ENCODE data around the gene IFITM2.

IFITM2 gene

DNA sequence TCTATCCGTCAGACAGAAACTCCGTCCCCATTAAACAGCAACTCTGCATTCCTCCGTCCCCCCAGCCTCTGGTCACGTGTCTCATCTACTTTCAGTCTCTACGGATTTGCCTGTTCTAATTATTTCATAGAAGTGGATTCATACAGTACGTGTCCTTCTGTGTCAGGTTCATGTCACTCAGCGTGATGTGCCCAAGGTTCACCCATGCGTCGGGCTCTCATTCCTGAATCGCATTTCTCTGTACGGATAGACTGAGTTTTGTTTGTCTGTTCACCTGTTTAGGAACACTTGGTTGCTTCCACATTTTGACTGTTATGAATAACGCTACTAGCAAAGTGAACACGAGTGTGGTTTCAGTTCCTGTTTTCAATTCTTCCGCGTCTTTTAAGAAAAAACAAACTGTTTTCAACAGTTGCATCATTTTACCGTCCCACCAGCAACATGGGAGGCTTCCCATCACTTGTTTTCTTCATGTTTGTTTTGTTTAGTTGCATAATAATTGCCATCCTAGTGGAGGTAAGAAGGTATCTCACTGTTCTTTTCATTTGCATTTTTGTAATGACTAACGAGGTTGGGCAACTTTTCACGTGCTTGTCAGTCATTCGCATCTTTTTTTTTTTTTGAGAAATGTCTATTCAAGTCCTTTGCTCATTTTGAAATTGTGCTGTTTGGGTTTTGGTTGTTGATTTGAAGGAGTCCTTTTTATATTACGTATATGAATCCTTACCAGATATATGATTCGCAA, 38.3 kb upstream of the IFITM2 start:
- TF ChIP-seq, protein P1, sequence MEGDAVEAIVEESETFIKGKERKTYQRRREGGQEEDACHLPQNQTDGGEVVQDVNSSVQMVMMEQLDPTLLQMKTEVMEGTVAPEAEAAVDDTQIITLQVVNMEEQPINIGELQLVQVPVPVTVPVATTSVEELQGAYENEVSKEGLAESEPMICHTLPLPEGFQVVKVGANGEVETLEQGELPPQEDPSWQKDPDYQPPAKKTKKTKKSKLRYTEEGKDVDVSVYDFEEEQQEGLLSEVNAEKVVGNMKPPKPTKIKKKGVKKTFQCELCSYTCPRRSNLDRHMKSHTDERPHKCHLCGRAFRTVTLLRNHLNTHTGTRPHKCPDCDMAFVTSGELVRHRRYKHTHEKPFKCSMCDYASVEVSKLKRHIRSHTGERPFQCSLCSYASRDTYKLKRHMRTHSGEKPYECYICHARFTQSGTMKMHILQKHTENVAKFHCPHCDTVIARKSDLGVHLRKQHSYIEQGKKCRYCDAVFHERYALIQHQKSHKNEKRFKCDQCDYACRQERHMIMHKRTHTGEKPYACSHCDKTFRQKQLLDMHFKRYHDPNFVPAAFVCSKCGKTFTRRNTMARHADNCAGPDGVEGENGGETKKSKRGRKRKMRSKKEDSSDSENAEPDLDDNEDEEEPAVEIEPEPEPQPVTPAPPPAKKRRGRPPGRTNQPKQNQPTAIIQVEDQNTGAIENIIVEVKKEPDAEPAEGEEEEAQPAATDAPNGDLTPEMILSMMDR (IDR thresholded peaks at IDR 0.05; ENCODE audit: low read length, missing control alignments), result no peak
- DNase-seq (ENCODE audit: low read depth), result no peak
- H3K4me3 ChIP-seq (replicated peaks; ENCODE audit: low read depth, low read length), result no peak overlapping the region

DNA sequence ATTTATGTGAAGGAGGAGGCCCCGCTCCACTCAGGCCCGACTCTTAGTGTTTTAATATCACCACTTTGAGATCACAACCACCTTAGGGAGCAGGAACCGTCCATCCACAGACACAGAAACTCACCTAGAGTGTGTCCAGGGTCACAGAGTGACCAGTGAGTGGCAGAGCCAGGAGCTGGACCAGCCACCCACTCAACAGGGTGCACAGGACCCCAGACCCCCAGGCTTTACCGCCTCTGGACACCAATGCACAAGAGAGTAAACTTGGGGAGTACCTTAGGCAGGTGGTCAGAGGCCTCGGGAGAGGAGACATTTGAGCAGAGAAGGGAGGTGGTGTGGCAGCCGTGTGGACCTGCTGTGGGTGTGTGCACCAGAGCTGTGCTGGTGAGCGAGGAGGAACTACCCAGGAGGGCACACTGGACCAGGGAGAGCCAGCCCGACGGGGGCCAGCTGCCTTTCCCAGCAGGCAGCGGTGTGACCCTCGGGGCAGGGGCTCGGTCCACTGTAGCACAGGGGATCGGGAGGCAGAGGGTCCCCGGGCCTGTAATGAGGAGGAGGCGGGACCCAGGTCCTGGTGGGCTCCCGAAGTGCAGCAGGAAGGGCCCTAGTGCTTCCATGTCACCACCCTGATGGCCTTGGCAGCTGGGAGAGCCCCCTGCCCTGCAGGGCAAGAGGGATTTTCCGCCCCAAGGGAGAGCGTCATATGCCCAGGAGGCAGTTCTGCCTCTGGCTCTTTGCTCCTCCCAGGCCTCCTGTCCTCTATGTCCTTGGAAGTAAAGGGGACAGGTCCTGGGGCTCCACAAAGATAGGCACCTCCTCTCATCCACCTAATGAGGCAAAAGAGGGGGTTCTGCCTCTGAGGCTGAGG, 36.9 kb upstream of the IFITM2 start:
- no peak for DNase-seq (ENCODE audit: low read depth)
- H3K4me3 ChIP-seq (replicated peaks; ENCODE audit: low read depth, low read length), result no peak overlapping the region
- TF ChIP-seq, protein P1 (IDR thresholded peaks at IDR 0.05; ENCODE audit: low read length, missing control alignments), result no peak

DNA sequence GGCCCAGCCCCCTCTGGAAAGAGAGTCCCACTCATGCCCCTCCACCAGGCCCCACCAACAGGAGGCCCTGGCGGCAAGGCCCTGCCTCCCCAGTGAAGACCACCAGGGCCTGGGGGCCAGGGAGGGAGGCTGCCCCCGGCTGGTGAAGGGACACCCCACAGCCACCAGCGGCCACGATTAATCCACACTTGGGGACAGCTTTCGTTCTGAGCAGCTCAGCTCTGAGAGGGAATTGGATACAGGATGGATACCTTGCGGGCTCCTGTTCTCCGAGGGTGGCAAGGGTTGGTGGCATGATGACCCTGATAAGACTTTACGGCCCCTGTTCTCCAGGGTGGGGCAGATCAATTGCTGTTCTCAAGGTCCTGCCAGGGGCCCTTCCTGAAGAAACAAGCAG, 36.3 kb upstream of the IFITM2 start:
- DNase-seq (ENCODE audit: low read depth), result no peak
- TF ChIP-seq, protein P1 (IDR thresholded peaks at IDR 0.05; ENCODE audit: low read length, missing control alignments), result no peak
- H3K4me3 ChIP-seq (replicated peaks; ENCODE audit: low read depth, low read length), result no peak overlapping the region

DNA sequence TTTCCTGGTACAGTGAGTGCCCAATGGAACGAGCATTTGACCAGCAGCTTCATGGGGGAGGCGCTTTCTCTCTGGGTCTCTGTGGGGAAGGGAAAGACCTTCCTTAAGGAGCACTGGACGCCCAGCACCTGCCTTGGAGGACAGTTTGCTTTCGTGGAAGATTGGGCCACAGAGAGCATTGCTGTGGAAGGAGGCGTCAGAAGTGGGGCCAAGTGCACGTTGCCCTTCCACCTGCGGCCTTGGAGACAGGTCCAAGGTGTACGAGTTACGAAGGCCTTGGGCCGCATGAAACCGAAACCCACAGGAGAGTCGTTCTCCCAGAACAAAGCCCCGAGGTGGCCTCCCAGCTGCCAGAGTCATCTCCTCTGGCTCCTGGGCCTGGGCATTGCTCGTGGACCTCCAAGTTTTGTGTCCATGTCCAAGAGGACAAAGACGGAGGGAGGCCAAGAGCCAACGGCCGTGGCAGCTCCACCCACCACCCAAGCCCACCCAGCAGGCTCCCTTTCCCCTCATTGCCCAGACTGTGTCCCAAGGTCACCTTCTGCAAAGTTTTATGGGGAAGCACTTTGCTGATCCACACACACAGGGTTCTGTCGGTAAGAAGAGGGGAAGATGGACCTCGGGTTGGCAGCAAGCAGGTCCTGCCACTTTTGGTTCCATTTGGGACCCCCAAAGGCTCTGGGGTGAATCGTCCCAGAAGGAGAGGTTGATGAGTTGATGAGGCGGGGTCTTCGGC, 35.3 kb upstream of the IFITM2 start:
- TF ChIP-seq, protein P1 (IDR thresholded peaks at IDR 0.05; ENCODE audit: low read length, missing control alignments), result no peak
- DNase-seq (ENCODE audit: low read depth), result no peak
- H3K4me3 ChIP-seq (replicated peaks; ENCODE audit: low read depth, low read length), result no peak overlapping the region

DNA sequence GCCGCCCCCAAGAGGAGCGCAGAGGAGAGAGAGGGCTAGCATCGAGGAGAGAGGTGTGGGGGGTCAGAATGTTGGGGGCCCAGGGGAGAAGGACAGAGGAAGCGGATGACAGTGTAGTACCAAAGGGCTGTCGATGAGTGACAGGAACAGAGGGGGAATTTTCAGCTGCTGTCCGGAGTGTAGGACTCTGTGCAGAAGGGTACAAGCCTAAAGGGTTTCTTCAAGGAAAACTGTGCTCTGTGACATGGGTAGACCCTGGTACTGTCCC, 34.8 kb upstream of the IFITM2 start:
- TF ChIP-seq, protein P1 (IDR thresholded peaks at IDR 0.05; ENCODE audit: low read length, missing control alignments), result no peak
- no peak for DNase-seq (ENCODE audit: low read depth)
- no peak overlapping the region for H3K4me3 ChIP-seq (replicated peaks; ENCODE audit: low read depth, low read length)

DNA sequence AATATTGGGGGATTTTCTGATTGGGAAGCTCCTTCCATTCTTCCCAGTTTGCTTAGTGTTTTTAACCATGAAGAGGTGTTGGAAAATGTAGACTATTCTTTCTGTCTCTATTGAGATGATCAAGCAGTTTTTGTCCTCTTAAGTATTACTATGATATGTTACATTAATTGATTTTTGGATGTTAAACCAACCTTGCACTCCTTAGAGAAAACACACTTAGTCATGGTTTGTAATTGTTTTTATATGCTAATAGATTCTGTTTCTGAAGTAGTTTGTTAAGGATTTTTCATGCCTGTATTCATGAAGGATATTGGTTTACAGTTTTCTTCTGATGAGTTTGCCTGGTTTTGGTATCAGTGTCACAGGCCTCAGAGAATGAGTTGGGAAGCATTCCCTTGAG, 31.4 kb upstream of the IFITM2 start:
- TF ChIP-seq, protein P1 (IDR thresholded peaks at IDR 0.05; ENCODE audit: low read length, missing control alignments), result no peak
- DNase-seq (ENCODE audit: low read depth), result no peak
- H3K4me3 ChIP-seq (replicated peaks; ENCODE audit: low read depth, low read length), result no peak overlapping the region
